Endodermal cell (in vitro differentiated cells): ENCODE data around the gene FRMD3. TPM values are rescaled to one million over a fixed set of nuclear protein-coding genes. Genes with fewer than 3 reads are reported as not detected.

Experiments used
- DNase-seq: peaks from one replicate; pipeline ENCODE4 v3.0.0-alpha.2; 2017
- H3K27ac ChIP-seq: 2 replicates; pipeline ENCODE4 v1.5.1; 2013; ENCODE audit warnings: mild to moderate bottlenecking, low read depth, low read length, moderate library complexity
- H3K27me3 ChIP-seq: 2 replicates; pipeline ENCODE4 v1.6.1; 2013; ENCODE audit warnings: mild to moderate bottlenecking, low read length, moderate library complexity; ENCODE audit not compliant: insufficient read depth, control insufficient read depth, poor library complexity, severe bottlenecking
- H3K36me3 ChIP-seq: 2 replicates; pipeline ENCODE4 v1.7.0; 2013; ENCODE audit warnings: mild to moderate bottlenecking, low read length, moderate library complexity; ENCODE audit not compliant: control insufficient read depth, insufficient read depth
- H3K4me1 ChIP-seq: one replicate; pipeline ENCODE4 v1.7.0; 2013; ENCODE audit warnings: low read length; ENCODE audit not compliant: control insufficient read depth, insufficient read depth
- H3K4me3 ChIP-seq: 2 replicates; pipeline ENCODE4 v1.5.1; 2013; ENCODE audit warnings: mild to moderate bottlenecking, low read length, moderate library complexity
- H3K9ac ChIP-seq: 2 replicates; pipeline ENCODE4 v1.6.1; 2013; ENCODE audit warnings: mild to moderate bottlenecking, low read length, moderate library complexity; ENCODE audit not compliant: poor library complexity, severe bottlenecking; ENCODE audit errors: extremely low read depth
- H3K9me3 ChIP-seq: 2 replicates; pipeline ENCODE4 v1.6.1; 2013; ENCODE audit warnings: mild to moderate bottlenecking, low read length, moderate library complexity; ENCODE audit not compliant: control insufficient read depth
- H3K27ac Mint-ChIP-seq: 2 replicates; pipeline ENCODE4 v1.8.0; 2020; ENCODE audit warnings: mixed read lengths
- H3K27me3 Mint-ChIP-seq: 2 replicates; pipeline ENCODE4 v1.8.0; 2021; ENCODE audit warnings: mild to moderate bottlenecking, mixed read lengths; ENCODE audit not compliant: insufficient read depth
- H3K36me3 Mint-ChIP-seq: 2 replicates; pipeline ENCODE4 v1.8.0; 2020; ENCODE audit warnings: low read depth, mixed read lengths
- H3K4me1 Mint-ChIP-seq: 2 replicates; pipeline ENCODE4 v1.8.0; 2020; ENCODE audit warnings: mixed read lengths
- H3K4me3 Mint-ChIP-seq: 2 replicates; pipeline ENCODE4 v1.8.0; 2020; ENCODE audit warnings: mild to moderate bottlenecking, moderate library complexity, mixed read lengths
- H3K9me3 Mint-ChIP-seq: 2 replicates; pipeline ENCODE4 v1.8.0; 2020; ENCODE audit warnings: mild to moderate bottlenecking, mixed read lengths
- CTCF ChIP-seq: fragments of 200-600 bp; sonication (generic); conservative IDR thresholded peaks from 2 replicates; pipeline ENCODE4 v1.5.0; 2021; ENCODE audit warnings: antibody characterized with exemption, mild to moderate bottlenecking
- WGBS, 2 experiments: methylation state at CpG; one replicate each; pipeline versions ENCODE4 v1.1.5 to v1.1.7; 2013; ENCODE audit warnings: missing lambda C conversion rate in 2 of 2, mixed read lengths in 1 of 2; ENCODE audit not compliant: insufficient coverage in 1 of 2, insufficient read length in 1 of 2; 5-methylcytosine and 5-hydroxymethylcytosine counted together
- total RNA-seq, 2 donors: library from RNA; stranded (reverse); fragmentation: NEBNext Ultra II Directional in 1 of 2; extraction: Animal tissue kit (Norgen Biotek cat#: 25700) in 1 of 2; gene quantifications; 2 replicates in 1 of 2; 3 replicates in 1 of 2; pipeline ENCODE4 v1.2.1, GENCODE V29; 2021

Gene FRMD3
- total RNA-seq, 2 donors from 2014 or later = 0.13 to 0.35 TPM

- H3K27me3 ChIP-seq = no peaks in the 10 kb centered on the region
- DNase-seq = no peak
- no peaks in the 10 kb centered on the region for H3K4me1 ChIP-seq
- no peaks in the 10 kb centered on the region for H3K4me1 Mint-ChIP-seq
- no peaks in the 10 kb centered on the region for H3K36me3 Mint-ChIP-seq
- H3K27ac Mint-ChIP-seq = no peak overlapping the region
- no peak overlapping the region for H3K9ac ChIP-seq
- no peak for TF ChIP-seq CTCF
- H3K36me3 ChIP-seq = no peaks in the 10 kb centered on the region
- H3K4me3 Mint-ChIP-seq = no peak overlapping the region
- H3K4me3 ChIP-seq = no peak overlapping the region
- 100% methylated on average over 2 of the region's 2 CpGs; no CpG with 5 or more reads in 1 of the 2 experiments for WGBS, 2 experiments
- no peaks in the 10 kb centered on the region for H3K27me3 Mint-ChIP-seq
- no peaks in the 10 kb centered on the region for H3K9me3 ChIP-seq
- no peak overlapping the region for H3K27ac ChIP-seq
- peaks cover 6% of the 10 kb centered on the region for H3K9me3 Mint-ChIP-seq
Measured at GRCh38 chr9:83355729-83356151, 182.5 kb downstream of the FRMD3 start.

DNA sequence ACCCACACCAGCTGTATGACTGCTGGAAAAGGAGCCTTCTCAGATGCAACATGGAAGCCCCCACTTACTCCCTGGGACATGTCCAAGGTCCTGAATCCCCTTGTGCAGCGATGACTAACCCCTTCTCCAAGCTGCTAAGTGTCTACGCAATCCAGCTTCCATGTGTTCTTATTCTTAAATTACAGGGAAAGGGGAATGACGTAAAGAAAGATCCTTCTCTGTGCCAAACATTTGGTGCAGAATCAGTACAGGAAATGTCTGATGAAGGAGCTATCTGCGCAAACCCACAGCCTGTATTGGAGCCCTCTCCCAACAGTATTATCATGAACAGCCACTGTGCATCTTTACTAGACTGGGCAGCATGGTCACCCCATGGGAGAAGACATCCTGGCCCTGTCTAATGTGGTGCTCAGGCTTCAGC lies 183.2 kb downstream of the FRMD3 start:
- Histone ChIP-seq H3K36me3 (no peaks in the 10 kb centered on the region), H3K27ac (no peak overlapping the region), H3K4me3 (no peak overlapping the region), H3K4me1 (no peaks in the 10 kb centered on the region), H3K9ac (no peak overlapping the region), H3K27me3 (no peaks in the 10 kb centered on the region), H3K9me3 (no peaks in the 10 kb centered on the region)
- H3K4me3 Mint-ChIP-seq = no peak overlapping the region
- no peaks in the 10 kb centered on the region for H3K4me1 Mint-ChIP-seq
- H3K9me3 Mint-ChIP-seq = peaks cover 6% of the 10 kb centered on the region
- DNase-seq = no peak
- no peak for TF ChIP-seq CTCF
- H3K27ac Mint-ChIP-seq = no peak overlapping the region
- H3K27me3 Mint-ChIP-seq = no peaks in the 10 kb centered on the region
- WGBS, 2 experiments = 85% methylated on average over 4 of the region's 4 CpGs
- H3K36me3 Mint-ChIP-seq = no peaks in the 10 kb centered on the region

- Mint-ChIP-seq H3K36me3 (no peaks in the 10 kb centered on the region), H3K4me1 (no peaks in the 10 kb centered on the region), H3K9me3 (no peaks in the 10 kb centered on the region), H3K4me3 (no peak overlapping the region), H3K27me3 (no peaks in the 10 kb centered on the region), H3K27ac (no peak overlapping the region)
- WGBS, 2 experiments = 86 to 93% methylated on average over 6 to 9 of the region's 9 CpGs
- no peak for TF ChIP-seq CTCF
- Histone ChIP-seq H3K9ac (no peak overlapping the region), H3K9me3 (no peaks in the 10 kb centered on the region), H3K27ac (no peak overlapping the region), H3K4me3 (no peak overlapping the region), H3K27me3 (no peaks in the 10 kb centered on the region), H3K36me3 (no peaks in the 10 kb centered on the region), H3K4me1 (no peaks in the 10 kb centered on the region)
- no peak for DNase-seq
Measured at GRCh38 chr9:83349031-83349430, 189.2 kb downstream of the FRMD3 start.
